K562 (cell line): ENCODE results near the gene AFF2. TPM values are rescaled to one million over a fixed set of nuclear protein-coding genes. Genes with fewer than 3 reads are reported as not detected.

Source experiments
- ATAC-seq: fragments of 200-7000 bp; cut with Tn5 transposase; 3 replicates; pipeline ENCODE4 v1.9.1; 2020; ENCODE audit warnings: moderate library complexity
- BruUV-seq: library from RNA; stranded (reverse); fragments of 400-500 nt; replicated peaks from 2 replicates; lab custom pipeline; 2021; lab: Mats Ljungman, UMichigan
- CTCF ChIA-PET: fragments of 300-600 bp; formaldehyde crosslinking; extraction: SDS; loops from one replicate; lab custom pipeline; 2021; ENCODE audit warnings: low intra/inter-chr PET ratio; lab: Yijun Ruan, JAX
- POLR2A ChIA-PET: fragments of 300-600, 350-650 bp; sonication (Branson Sonifier 250); formaldehyde crosslinking; extraction: SDS; loops from one replicate; lab custom pipeline; 2021; ENCODE audit warnings: antibody characterized with exemption, inconsistent platforms; lab: Yijun Ruan, JAX
- DNase-seq, 4 experiments: peaks; one replicate each; pipeline versions ENCODE4 v3.0.0 to v3.0.0-alpha.2; 2011 to 2018; ENCODE audit warnings: low spot score in 3 of 4, mixed read lengths in 3 of 4; ENCODE audit errors: extremely low read depth in 1 of 4
- FAIRE-seq: peaks from 2 replicates; lab custom pipeline; 2011; peaks lifted over from hg19 to GRCh38; lab: Jason Lieb, UNC
- H2AFZ ChIP-seq: 2 replicates; pipeline ENCODE4 v1.6.0; 2011; ENCODE audit warnings: low read depth, low read length, control low read depth, inconsistent platforms
- H3K27ac ChIP-seq: fragments of 200-600 bp; 3 replicates; pipeline ENCODE4 v1.8.0; 2011; ENCODE audit warnings: low read depth, mild to moderate bottlenecking, control low read depth, inconsistent platforms, low read length, moderate library complexity, mixed read lengths; ENCODE audit errors: extremely low read depth
- H3K27me3 ChIP-seq, 2 experiments: fragments of 300-600 bp in 1 of 2; 2 replicates in 1 of 2; 3 replicates in 1 of 2; pipeline versions ENCODE4 v1.6.0 to v1.8.0; 2011; ENCODE audit warnings: inconsistent platforms in 2 of 2, low read length in 2 of 2, mild to moderate bottlenecking in 1 of 2, mixed read lengths in 1 of 2, moderate library complexity in 1 of 2; ENCODE audit not compliant: control insufficient read depth in 2 of 2, insufficient read depth in 2 of 2
- H3K36me3 ChIP-seq: fragments of 300-600 bp; 3 replicates; pipeline ENCODE4 v1.8.0; 2011; ENCODE audit warnings: mild to moderate bottlenecking, low read length, inconsistent platforms; ENCODE audit not compliant: control insufficient read depth, insufficient read depth
- H3K4me1 ChIP-seq, 2 experiments: fragments of 200-600 bp in 1 of 2; replicated peaks in 1 of 2; 2 replicates in 1 of 2; 3 replicates in 1 of 2; pipeline versions ENCODE4 v1.5.1 to v1.8.0; 2011; ENCODE audit warnings: inconsistent platforms in 2 of 2, low read length in 2 of 2, mild to moderate bottlenecking in 1 of 2, mixed read lengths in 1 of 2, moderate library complexity in 1 of 2; ENCODE audit not compliant: control insufficient read depth in 2 of 2, insufficient read depth in 2 of 2
- H3K4me2 ChIP-seq: 2 replicates; pipeline ENCODE4 v1.6.1; 2011; ENCODE audit warnings: low read length, control low read depth, inconsistent platforms, mixed read lengths; ENCODE audit not compliant: insufficient read depth
- H3K4me3 ChIP-seq: fragments of 200-600 bp; sonication (generic), shearing (Covaris generic); 2 replicates; pipeline ENCODE4 v1.5.1; 2016; ENCODE audit warnings: control low read depth, inconsistent platforms
- H3K79me2 ChIP-seq: fragments of 200-600 bp; 3 replicates; pipeline ENCODE4 v1.8.0; 2011; ENCODE audit warnings: low read length, inconsistent platforms; ENCODE audit not compliant: control insufficient read depth, insufficient read depth
- H3K9ac ChIP-seq, 2 experiments: 2 replicates each; pipeline versions ENCODE4 v1.6.0 to v1.6.1; 2011; ENCODE audit warnings: low read depth in 2 of 2, low read length in 2 of 2, control low read depth in 1 of 2, inconsistent platforms in 1 of 2, mild to moderate bottlenecking in 1 of 2, mixed read lengths in 1 of 2; ENCODE audit not compliant: insufficient read depth in 1 of 2
- H3K9me1 ChIP-seq: one replicate; pipeline ENCODE4 v1.6.0; 2011; ENCODE audit warnings: inconsistent platforms, mild to moderate bottlenecking, low read length, moderate library complexity; ENCODE audit not compliant: control insufficient read depth, insufficient read depth
- H3K9me3 ChIP-seq: replicated peaks from 2 replicates; pipeline ENCODE4 v1.5.1; 2011; ENCODE audit warnings: low read depth, low read length, inconsistent platforms; ENCODE audit not compliant: control insufficient read depth, insufficient read depth
- H4K20me1 ChIP-seq: replicated peaks from 2 replicates; pipeline ENCODE4 v1.6.1; 2011; ENCODE audit warnings: low read length, inconsistent platforms, mixed read lengths; ENCODE audit not compliant: control insufficient read depth, insufficient read depth
- KLF6 ChIP-seq: fragments of 250-450 bp; sonication (Bioruptor Pico); IDR thresholded peaks from 2 replicates; pipeline ENCODE4 v1.4.0; 2020; ENCODE audit warnings: mild to moderate bottlenecking, moderate library complexity, borderline replicate concordance
- NFIC ChIP-seq: fragments of 450-650 bp; IDR thresholded peaks from 2 replicates; pipeline ENCODE4 v1.6.1; 2017; ENCODE audit warnings: mild to moderate bottlenecking, inconsistent platforms
- NFIX ChIP-seq: fragments of 250-450 bp; sonication (Bioruptor Pico); IDR thresholded peaks from 2 replicates; pipeline ENCODE4 v1.4.0; 2020; ENCODE audit warnings: low read depth, mild to moderate bottlenecking, moderate library complexity
- RAD51 ChIP-seq: fragments of 450-650 bp; IDR thresholded peaks from 2 replicates; pipeline ENCODE4 v1.7.1; 2016; ENCODE audit warnings: low read depth, mild to moderate bottlenecking, borderline replicate concordance
- RBBP5 ChIP-seq: fragments of 200-600 bp; sonication (generic); IDR thresholded peaks from 2 replicates; pipeline ENCODE4 v1.6.1; 2012; ENCODE audit warnings: borderline replicate concordance, mild to moderate bottlenecking, low read length, control low read depth, inconsistent platforms; ENCODE audit not compliant: insufficient read depth, poor library complexity, severe bottlenecking
- RFX1 ChIP-seq: fragments of 450-650 bp; IDR thresholded peaks from 2 replicates; pipeline ENCODE4 v1.6.1; 2016; ENCODE audit warnings: mild to moderate bottlenecking, moderate library complexity
- ZC3H4 ChIP-seq: sonication (generic); formaldehyde crosslinking; IDR thresholded peaks from 2 replicates; pipeline ENCODE4 v1.9.0; 2021; ENCODE audit warnings: missing genetic modification reagents, borderline replicate concordance
- ZNF583 ChIP-seq: fragments of 250-450 bp; sonication (Bioruptor Pico); IDR thresholded peaks from 2 replicates; pipeline ENCODE4 v1.4.0; 2020
- ZNF644 ChIP-seq: fragments of 200-800 bp; sonication (Bioruptor generic); IDR thresholded peaks from 2 replicates; pipeline ENCODE4 v1.6.1; 2016; ENCODE audit warnings: low read depth, missing genetic modification characterization, missing compliant biosample characterization
- WGBS: fragments of 100-300 bp; shearing (Covaris generic); methylation state at CpG from one replicate; pipeline ENCODE4 v1.1.6; 2016; ENCODE audit warnings: low coverage, mixed read lengths; ENCODE audit not compliant: insufficient coverage; ENCODE audit errors: missing lambda C conversion rate; 5-methylcytosine and 5-hydroxymethylcytosine counted together
- in situ Hi-C: fragments of 300-500 bp; cut with MboI; formaldehyde crosslinking; loops from 4 replicates; pipeline ENCODE4 v1.15.0; 2018; ENCODE audit warnings: inconsistent platforms, mixed read lengths
- intact Hi-C: fragments of 100-400 bp; cut with micrococcal nuclease; formaldehyde crosslinking; loops from 2 replicates; pipeline ENCODE4 v1.14.2; 2022
- polyA plus RNA-seq, 8 experiments: library from polyadenylated mRNA; depleted of rRNA in 4 of 8; stranded (reverse) in 5 of 8; unstranded in 3 of 8; fragments of >200 nt; fragmentation: Nextera tagmentation in 2 of 8; fragmentation: Illumina TruSeq in 1 of 8; extraction: Ambion mirVana in 2 of 8; extraction: Trizol in 1 of 8; gene quantifications; 2 replicates each; pipeline versions ENCODE4 v1.2.1 to v1.2.3, GENCODE V29; 2011 to 2014; ENCODE audit warnings: inconsistent platforms in 1 of 8, missing spikeins in 1 of 8
- total RNA-seq, 7 experiments: library from RNA; depleted of rRNA in 6 of 7; stranded (reverse); fragments of >200 nt in 6 of 7; fragmentation: Illumina TruSeq in 2 of 7; extraction: Trizol in 2 of 7; gene quantifications; 2 replicates each; pipeline versions ENCODE4 v1.2.1 to v1.2.3, GENCODE V29; 2011 to 2021; ENCODE audit warnings: low replicate concordance in 1 of 7
- TF ChIP-seq, protein P1 (sequence below): fragments of 250-450 bp; sonication (Bioruptor Pico); IDR thresholded peaks from 2 replicates; pipeline ENCODE4 v1.5.0; 2020; ENCODE audit warnings: mild to moderate bottlenecking, borderline replicate concordance
- TF ChIP-seq, protein P2 (sequence below), 2 experiments: fragments of 450-650 bp; IDR thresholded peaks; 2 replicates each; pipeline ENCODE4 v1.6.1; 2016
- TF ChIP-seq, protein P3 (sequence below): fragments of 450-650 bp; conservative IDR thresholded peaks from 2 replicates; pipeline ENCODE4 v1.6.1; 2016; ENCODE audit warnings: missing genetic modification characterization, low read depth, mild to moderate bottlenecking, control low read depth, missing compliant biosample characterization

The AFF2 gene
- total and polyA plus RNA-seq, 9 of the 15 experiments (the other 6 are each of a cell fraction or from before 2014, with no cell fraction given), result 0.01 to 0.20 (median 0.07) TPM

DNA sequence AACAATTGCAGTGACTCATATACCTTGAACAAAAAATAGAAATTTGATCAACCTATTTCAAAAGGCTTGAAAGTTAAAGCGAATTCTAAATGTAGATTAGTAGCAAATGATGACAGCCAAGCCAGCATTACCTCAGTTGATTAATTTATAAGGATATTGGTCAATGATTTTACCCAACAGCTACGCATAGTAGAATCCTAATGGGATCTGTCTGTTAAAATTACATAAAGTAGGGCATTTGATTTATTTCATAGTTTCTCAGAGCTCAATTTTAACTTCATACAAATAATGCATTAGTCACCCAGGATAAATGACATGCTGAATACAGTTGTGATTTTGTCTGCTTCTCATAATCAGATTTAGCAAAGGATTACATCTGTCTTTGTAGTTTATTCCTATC is 12.0 kb downstream of the AFF2 start:
- no peak for FAIRE-seq
- Histone ChIP-seq H3K27me3 (no peaks in the 10 kb centered on the region), H4K20me1 (no peaks in the 10 kb centered on the region), H3K79me2 (no peaks in the 10 kb centered on the region), H3K36me3 (no peaks in the 10 kb centered on the region), H3K4me2 (no peak overlapping the region), H3K9me3 (no peaks in the 10 kb centered on the region), H3K4me3 (no peak overlapping the region), H3K4me1 (no peaks in the 10 kb centered on the region), H2AFZ (no peak overlapping the region), H3K27ac (no peak overlapping the region), H3K9me1 (no peaks in the 10 kb centered on the region), H3K9ac (no peak overlapping the region)
- no TSS peak for BruUV-seq
- in situ Hi-C loops, result no loop called here
- ATAC-seq, result no peak
- ChIA-PET CTCF (no interaction called here), POLR2A (no interaction called here)
- no peak for TF ChIP-seq ZNF583 (CRISPR knock-in tag)
- TF ChIP-seq KLF6 (CRISPR knock-in tag), result no peak
- TF ChIP-seq NFIC, result no peak
- no peak for TF ChIP-seq RFX1
- TF ChIP-seq ZNF644 (tag), result no peak
- no peak for TF ChIP-seq RAD51
- WGBS, result 0% methylated on average over 2 of the region's 2 CpGs
- intact Hi-C loops, result no loop called here
- no peak for DNase-seq

DNA sequence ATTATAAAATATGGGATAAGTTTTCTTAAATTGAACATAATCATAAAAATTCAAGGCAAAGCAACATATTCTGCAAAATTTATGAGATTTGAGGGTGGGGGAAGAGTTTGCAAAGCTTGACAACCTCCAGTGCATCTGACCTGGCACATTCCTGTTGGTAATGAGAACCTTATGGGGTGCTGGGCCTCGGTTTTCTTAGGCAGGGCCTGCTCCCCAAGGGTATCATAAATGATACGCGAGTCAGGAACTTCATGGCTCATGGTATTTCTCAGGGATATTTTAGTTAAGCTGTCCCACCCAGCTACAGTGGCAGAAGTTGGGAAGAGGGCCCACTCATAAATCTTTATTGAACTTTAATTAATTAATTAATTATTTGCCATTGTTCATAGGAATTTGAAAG is 13.2 kb downstream of the AFF2 start:
- in situ Hi-C loops, result no loop called here
- no peak overlapping the region for H3K4me3 ChIP-seq
- CTCF ChIA-PET, result no interaction called here
- no peaks in the 10 kb centered on the region for H3K27me3 ChIP-seq
- H3K9me3 ChIP-seq, result no peaks in the 10 kb centered on the region
- no peaks in the 10 kb centered on the region for H4K20me1 ChIP-seq
- H3K9ac ChIP-seq, result no peak overlapping the region
- H3K4me2 ChIP-seq, result no peak overlapping the region
- POLR2A ChIA-PET, result no interaction called here
- no peak for FAIRE-seq
- H3K36me3 ChIP-seq, result no peaks in the 10 kb centered on the region
- no peak overlapping the region for H3K27ac ChIP-seq
- intact Hi-C loops, result no loop called here
- no peak for ATAC-seq
- no TSS peak for BruUV-seq
- no peak overlapping the region for H2AFZ ChIP-seq
- H3K9me1 ChIP-seq, result no peaks in the 10 kb centered on the region
- H3K79me2 ChIP-seq, result no peaks in the 10 kb centered on the region
- WGBS, result no CpG with 5 or more reads among the region's 3 CpGs
- no peak for DNase-seq
- no peaks in the 10 kb centered on the region for H3K4me1 ChIP-seq
- TF ChIP-seq NFIX (CRISPR knock-in tag), result no peak
- TF ChIP-seq ZC3H4, result no peak
- TF ChIP-seq RBBP5, result no peak
- TF ChIP-seq, protein P1, sequence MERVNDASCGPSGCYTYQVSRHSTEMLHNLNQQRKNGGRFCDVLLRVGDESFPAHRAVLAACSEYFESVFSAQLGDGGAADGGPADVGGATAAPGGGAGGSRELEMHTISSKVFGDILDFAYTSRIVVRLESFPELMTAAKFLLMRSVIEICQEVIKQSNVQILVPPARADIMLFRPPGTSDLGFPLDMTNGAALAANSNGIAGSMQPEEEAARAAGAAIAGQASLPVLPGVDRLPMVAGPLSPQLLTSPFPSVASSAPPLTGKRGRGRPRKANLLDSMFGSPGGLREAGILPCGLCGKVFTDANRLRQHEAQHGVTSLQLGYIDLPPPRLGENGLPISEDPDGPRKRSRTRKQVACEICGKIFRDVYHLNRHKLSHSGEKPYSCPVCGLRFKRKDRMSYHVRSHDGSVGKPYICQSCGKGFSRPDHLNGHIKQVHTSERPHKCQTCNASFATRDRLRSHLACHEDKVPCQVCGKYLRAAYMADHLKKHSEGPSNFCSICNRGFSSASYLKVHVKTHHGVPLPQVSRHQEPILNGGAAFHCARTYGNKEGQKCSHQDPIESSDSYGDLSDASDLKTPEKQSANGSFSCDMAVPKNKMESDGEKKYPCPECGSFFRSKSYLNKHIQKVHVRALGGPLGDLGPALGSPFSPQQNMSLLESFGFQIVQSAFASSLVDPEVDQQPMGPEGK (CRISPR knock-in tag), result no peak
- TF ChIP-seq, protein P2, sequence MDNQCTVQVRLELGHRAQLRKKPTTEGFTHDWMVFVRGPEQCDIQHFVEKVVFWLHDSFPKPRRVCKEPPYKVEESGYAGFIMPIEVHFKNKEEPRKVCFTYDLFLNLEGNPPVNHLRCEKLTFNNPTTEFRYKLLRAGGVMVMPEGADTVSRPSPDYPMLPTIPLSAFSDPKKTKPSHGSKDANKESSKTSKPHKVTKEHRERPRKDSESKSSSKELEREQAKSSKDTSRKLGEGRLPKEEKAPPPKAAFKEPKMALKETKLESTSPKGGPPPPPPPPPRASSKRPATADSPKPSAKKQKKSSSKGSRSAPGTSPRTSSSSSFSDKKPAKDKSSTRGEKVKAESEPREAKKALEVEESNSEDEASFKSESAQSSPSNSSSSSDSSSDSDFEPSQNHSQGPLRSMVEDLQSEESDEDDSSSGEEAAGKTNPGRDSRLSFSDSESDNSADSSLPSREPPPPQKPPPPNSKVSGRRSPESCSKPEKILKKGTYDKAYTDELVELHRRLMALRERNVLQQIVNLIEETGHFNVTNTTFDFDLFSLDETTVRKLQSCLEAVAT (IDR thresholded peaks at IDR 0.05), result no peak
- TF ChIP-seq, protein P3, sequence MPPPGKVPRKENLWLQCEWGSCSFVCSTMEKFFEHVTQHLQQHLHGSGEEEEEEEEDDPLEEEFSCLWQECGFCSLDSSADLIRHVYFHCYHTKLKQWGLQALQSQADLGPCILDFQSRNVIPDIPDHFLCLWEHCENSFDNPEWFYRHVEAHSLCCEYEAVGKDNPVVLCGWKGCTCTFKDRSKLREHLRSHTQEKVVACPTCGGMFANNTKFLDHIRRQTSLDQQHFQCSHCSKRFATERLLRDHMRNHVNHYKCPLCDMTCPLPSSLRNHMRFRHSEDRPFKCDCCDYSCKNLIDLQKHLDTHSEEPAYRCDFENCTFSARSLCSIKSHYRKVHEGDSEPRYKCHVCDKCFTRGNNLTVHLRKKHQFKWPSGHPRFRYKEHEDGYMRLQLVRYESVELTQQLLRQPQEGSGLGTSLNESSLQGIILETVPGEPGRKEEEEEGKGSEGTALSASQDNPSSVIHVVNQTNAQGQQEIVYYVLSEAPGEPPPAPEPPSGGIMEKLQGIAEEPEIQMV (tag), result no peak
